Epithelial cell of proximal tubule (primary cell): ENCODE measurements around the gene EGR2. TPM values are rescaled to one million over a fixed set of nuclear protein-coding genes. Genes with fewer than 3 reads are reported as not detected.

Source experiments
- DNase-seq: peaks from one replicate; pipeline ENCODE4 v3.0.0-alpha.2; 2011; ENCODE audit warnings: low read depth
- H3K4me3 ChIP-seq: 2 replicates; pipeline ENCODE4 v1.5.1; 2011; ENCODE audit warnings: low read depth, mild to moderate bottlenecking, low read length
- CTCF ChIP-seq: conservative IDR thresholded peaks from 2 replicates; pipeline ENCODE4 v1.5.1; 2012; ENCODE audit warnings: low read depth, mild to moderate bottlenecking, low read length
- total RNA-seq: library from RNA; depleted of rRNA; stranded (reverse); fragments of >200 nt; gene quantifications from 2 replicates; pipeline ENCODE4 v1.2.3, GENCODE V29; 2015

Gene EGR2
- total RNA-seq, 1 donor from 2014 or later, result 0.06 TPM

- peak; percentile 65 for DNase-seq
- no peak for TF ChIP-seq CTCF
- no peak overlapping the region for H3K4me3 ChIP-seq
Observed at GRCh38 chr10:62779487-62780248, 36.5 kb downstream of the EGR2 start.

- no peak for DNase-seq
- no peak for TF ChIP-seq CTCF
- no peak overlapping the region for H3K4me3 ChIP-seq
Observed at GRCh38 chr10:62778125-62778524, 38.0 kb downstream of the EGR2 start.

GRCh38 chr10:62772186-62772974, 43.8 kb downstream of the EGR2 start:
- TF ChIP-seq CTCF, result no peak
- no peak overlapping the region for H3K4me3 ChIP-seq
- no peak for DNase-seq

GRCh38 chr10:62769574-62770242, 46.5 kb downstream of the EGR2 start:
- no peak for DNase-seq
- TF ChIP-seq CTCF, result no peak
- no peak overlapping the region for H3K4me3 ChIP-seq

- no peak overlapping the region for H3K4me3 ChIP-seq
- no peak for TF ChIP-seq CTCF
- no peak for DNase-seq
Observed at GRCh38 chr10:62766386-62766785, 49.8 kb downstream of the EGR2 start.

- no peak overlapping the region for H3K4me3 ChIP-seq
- no peak for TF ChIP-seq CTCF
- DNase-seq, result no peak
Observed at GRCh38 chr10:62765726-62766125, 50.4 kb downstream of the EGR2 start.
